HG02571 (cell line): ENCODE results near the gene TET2.
"Not testable (repeated sequence)": the region's sequence is repeated elsewhere in the genome, so short reads cannot be mapped to it uniquely, and the experiment has no call there.

Source experiments
- ATAC-seq: cut with Tn5 transposase; IDR thresholded peaks from one replicate; pipeline ENCODE4 v1.9.1; 2021; ENCODE audit warnings: mild to moderate bottlenecking, moderate library complexity; ENCODE audit not compliant: unreplicated experiment

TET2 gene

DNA sequence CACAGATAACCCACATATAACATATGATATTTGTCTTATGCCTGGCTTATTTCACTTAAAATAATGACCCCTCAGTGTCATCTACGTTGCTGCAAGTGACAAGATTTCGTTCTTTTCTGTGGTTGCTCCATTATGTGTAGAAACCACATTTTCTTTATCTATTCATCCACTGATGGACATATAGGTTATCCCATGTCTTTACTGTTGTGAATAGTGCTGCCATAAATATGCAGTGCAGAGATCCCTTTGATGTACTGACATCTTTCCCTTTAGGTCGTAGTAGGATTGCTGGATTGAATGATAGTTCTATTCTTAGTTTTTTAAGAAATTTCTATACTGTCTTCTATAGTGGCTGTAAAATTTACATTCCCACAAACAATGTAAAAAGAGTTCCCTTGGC lies 135.8 kb downstream of the TET2 start:
- ATAC-seq: no peak

GRCh38 chr4:105283501-105283900 lies 136.8 kb downstream of the TET2 start:
- no peak for ATAC-seq

GRCh38 chr4:105288121-105288520 lies 141.4 kb downstream of the TET2 start:
- no peak for ATAC-seq

DNA sequence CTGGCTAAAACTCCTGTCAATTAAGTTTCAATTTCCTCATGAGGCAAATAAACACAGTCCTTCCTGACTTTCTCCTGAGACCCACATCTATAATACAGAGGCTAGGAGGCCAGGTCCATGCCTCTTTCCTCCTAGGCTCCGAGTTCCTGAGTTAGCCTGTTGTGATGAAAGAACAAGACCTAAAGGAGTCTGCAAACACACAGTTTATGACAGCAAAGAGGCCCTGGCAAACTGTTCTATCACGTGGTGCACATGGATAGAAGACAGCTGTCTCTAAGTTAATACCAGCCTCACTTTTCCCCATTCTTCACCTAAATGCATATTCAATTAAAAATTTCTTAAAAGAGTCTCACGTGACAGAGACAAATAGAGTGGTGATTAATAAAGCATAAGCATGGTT lies 145.2 kb downstream of the TET2 start:
- ATAC-seq: no peak

GRCh38 chr4:105293360-105293759 lies 146.7 kb downstream of the TET2 start:
- no peak for ATAC-seq

DNA sequence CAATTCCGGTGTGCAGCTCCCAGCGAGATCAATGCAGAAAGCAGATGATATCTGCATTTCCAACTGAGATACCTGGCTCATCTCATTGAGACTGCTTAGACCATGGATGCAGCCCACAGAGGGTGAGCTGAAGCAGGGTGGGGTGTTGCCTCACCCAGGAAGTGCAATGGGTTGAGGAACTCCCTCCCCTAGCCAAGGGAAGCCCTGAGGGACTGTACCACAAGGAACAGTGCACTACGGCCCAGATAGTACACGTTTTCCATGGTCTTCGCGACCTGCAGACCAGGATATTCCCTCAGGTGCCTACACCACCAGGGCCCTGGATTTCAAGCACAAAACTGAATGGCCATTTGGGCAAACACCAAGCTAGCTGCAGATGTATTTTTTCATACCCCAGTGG lies 150.0 kb downstream of the TET2 start:
- no peak for ATAC-seq

DNA sequence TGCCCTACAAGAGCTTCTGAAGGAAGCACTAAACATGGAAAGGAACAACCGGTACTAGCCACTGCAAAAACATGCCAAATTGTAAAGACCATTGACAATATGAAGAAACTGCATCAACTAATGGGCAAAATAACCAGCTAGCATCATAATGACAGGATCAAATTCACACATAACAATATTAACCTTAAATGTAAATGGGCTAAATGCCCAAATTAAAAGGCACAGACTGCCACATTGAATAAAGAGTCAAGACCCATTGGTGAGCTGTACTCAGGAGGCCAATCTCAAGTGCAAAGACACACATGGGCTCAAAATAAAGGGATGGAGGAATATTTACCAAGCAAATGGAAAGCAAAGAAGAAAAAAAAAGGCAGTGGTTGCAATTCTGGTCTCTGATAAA lies 152.4 kb downstream of the TET2 start:
- not testable (repeated sequence) for ATAC-seq

DNA sequence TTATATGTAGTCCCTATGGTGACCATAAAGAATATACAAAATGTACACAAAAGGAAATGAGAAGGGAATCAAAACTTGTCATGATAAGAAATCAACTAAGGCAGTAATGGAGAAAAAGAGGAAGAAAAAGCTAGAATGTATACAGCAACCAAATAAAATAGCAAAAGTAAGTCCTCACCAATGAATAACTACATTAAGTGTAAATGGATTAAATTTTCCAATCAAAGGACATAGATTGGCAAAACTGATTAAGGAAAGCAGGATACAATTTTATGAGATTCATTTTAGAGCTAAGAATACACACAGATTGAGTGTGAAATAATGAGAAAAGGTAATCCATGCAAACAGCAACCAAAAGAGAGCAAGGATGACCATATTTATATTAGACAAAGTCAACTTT lies 157.4 kb downstream of the TET2 start:
- ATAC-seq: no peak

GRCh38 chr4:105305019-105305836 lies 158.6 kb downstream of the TET2 start:
- ATAC-seq: peak; percentile 39

DNA sequence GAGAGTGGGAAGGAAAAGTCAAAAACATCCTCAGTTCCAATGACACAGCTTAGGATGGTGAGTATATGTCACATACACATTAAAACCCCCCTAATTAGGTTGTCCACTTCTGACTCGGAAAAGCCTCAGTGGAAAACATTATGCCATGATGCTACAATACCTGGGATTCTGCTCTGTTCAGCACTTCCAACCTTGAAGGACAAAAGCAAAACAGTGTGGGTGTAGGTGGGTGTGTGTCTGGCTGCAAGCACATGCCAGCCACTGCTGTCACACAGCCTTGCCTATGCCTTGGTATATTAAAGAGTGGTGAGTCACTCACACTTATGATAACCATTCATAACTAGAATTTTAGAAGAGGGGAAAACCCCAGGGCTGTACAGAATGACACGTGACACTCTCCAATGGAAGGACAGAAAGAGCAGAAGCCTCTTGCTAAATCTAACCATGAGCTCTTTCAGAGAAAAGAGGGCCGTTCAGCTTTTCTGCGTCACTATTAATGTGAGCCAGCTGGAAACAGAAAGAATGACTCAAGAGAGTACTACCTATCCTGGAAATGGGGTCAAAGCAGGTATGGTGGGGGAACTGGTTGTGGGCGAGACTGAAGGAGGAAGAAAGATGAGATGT lies 159.6 kb downstream of the TET2 start:
- peak; percentile 89 for ATAC-seq

DNA sequence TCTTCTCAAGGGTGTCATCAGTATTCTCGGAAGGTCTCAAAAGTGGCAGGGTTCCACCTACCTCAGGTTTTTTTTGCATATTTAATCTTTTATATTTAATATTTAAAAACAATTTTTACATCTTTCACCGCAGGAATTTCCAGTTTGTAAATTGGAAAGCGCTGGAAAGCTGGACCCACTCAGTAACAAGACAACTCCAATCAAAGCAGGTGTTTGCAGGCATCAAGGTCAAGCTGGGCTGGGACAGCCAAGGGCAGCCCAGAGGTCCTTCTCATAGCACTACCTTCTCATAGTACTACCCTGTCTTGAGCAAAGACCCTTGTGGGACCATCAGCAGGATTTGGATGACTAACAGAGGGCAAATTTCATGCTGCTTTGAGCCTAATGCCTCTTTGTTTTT lies 160.1 kb downstream of the TET2 start:
- ATAC-seq: no peak

GRCh38 chr4:105318486-105318885 lies 171.8 kb downstream of the TET2 start:
- no peak for ATAC-seq

DNA sequence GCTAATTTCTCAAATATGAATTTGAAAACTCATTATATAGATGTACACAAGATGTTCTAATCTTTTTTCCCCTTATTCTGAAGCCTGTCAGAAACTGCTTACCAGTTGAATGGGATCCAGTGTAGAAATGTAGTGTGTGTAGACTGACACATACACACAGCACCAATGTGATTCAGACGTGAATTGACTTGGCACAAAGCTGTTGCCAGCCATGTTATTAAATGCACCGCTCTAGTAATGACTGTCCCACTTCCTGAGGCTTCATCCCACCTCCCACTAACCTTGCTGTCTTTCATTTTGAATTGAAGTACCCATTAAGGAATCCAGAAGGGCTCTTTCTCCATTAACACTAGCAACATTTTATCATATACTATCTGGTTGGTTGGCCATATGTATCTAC lies 180.5 kb downstream of the TET2 start:
- no peak for ATAC-seq

DNA sequence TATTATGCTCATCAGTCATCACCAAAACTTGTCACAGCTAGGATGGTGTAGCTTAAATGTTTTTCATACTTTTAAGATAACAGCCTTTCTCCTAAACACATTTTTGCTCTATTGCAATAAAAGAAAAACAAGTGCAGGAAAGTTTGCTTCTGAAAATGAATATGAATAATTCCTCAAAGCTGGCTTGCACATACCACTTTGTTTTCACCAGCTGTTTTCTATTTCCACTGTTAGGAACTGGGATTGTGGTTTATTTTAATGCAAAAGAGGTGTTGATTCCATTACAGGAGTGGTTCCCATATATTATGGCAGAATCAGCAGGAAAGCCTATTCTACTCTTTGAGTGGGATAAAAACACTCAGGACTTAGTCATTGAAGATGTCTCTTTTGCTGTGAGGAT lies 181.3 kb downstream of the TET2 start:
- ATAC-seq: no peak

DNA sequence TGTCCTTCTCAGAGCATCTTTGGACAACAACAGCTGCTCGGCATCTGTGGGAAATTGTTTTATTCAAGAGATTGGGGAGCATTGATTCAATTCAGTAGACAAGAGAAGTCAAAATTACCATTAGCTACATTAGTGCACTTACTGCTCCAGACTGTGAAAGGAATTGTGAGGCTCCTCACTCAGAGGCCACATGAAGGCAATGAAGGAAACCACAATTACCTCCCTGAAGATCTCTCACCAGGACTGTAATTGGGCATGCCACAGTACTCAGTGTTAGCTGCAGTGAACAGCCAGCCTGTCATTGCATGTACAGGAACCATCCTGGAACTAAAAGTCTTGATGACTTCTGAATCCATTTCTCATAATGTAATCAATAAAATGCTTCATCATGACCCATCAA lies 182.4 kb downstream of the TET2 start:
- no peak for ATAC-seq
